Measurements from ENCODE around the gene TSPYL2. TPM values are rescaled to one million over a fixed set of nuclear protein-coding genes. Genes with fewer than 3 reads are reported as not detected.

TSPYL2 gene
- total RNA-seq, 1 donor from 2014 or later, result 33.4 TPM

DNA sequence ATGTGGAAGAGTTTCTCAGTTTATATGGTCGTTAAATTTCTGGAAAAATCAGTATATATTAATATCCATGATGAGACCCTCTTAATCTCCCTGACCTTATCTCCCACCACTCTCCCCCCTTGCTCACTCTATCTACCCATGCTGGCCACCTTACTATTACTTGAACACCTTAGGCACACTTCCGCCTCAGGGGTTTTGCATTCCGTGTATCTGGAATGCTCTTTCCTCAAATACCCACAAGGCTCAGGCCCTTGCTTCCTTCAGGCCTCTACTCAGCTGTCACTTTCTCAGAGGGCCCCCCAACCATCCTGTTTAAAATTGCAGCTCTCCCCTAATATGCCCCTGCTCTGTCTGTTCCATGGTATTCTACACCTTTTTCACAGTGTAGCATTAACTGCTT is 13.6 kb downstream of the TSPYL2 start:
- intact Hi-C loops (cut with DNase I), result no loop called here
- DNase-seq (no peak), ATAC-seq (ENCODE audit: poor library complexity) (no peak)

DNA sequence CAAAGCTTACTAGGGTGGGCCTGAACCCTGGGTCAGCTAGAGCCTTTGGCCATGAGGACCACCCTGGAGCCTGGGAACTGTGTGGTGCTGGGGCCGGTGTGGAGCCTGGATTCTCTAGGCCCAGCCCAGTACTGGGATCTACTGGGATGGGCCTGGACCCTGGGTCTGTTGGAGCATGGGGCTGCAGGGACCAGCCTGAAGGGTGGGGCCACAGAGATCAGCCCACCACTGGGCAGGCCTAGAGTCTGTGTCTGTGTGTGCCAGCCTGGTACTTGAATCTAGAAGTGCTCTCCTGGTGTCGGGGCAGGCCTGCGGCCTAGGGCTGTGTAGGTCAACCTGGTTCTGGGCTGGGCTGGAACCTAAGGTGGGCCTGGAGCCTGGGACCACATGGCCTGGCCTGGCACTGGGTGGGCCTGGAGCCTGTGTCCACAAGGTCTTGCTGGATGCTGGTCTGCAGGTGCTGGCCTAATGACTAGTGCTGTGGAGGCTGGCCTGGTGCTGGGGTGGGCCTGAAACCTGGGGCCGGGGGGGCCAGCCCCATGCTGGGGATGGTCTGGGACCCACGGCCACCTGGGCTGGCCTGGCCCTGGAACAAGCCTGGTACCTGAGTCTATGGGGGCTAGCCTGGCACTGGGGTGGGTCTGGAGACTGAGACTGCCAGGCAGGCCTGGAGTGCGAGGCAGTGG is 32.8 kb downstream of the TSPYL2 start:
- DNase-seq (no peak), ATAC-seq (ENCODE audit: poor library complexity) (no peak)
- intact Hi-C loops (cut with DNase I), result no loop called here

DNA sequence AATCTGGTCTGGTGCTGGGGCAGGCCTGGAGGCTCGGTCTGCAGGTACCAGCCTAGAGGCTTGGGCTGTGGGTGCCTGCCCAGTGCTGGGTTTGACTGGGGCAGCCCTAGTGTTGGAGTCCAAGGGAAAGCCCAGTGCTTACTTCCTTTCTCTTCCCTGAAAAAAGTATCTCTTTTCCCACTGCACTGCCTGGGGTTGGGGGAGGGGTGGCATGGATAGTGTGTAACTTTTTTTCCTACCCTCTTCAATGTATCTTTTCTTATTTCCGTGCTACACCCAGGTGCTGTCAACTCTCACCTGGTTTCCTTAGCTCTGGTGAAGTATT is 33.3 kb downstream of the TSPYL2 start:
- ATAC-seq (ENCODE audit: poor library complexity), result no peak
- DNase-seq, result no peak

DNA sequence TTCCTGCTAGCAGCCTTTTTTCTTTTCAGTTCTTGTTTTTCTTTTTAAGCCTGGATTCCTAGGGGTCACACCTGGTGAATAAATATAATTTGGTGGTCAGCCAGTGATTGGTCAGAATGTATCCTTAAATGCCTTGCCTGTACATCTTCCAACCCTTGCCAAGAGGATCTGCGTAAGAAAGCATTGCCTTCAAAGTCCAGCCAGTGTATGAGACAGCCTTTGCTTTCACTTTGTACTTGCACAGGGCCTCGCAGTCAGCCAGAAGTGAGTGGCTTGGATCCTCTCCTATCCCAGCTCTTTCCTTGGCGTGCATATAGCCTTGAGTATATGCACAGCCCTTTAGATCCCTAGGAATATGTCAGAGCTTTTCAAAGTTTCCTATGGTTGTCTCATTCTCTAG is 33.9 kb downstream of the TSPYL2 start:
- intact Hi-C loops (cut with DNase I), result no loop called here
- ATAC-seq (ENCODE audit: poor library complexity) (peak; percentile 67), DNase-seq (no peak)

More for the DNA sequence above, 33.3 kb downstream of the TSPYL2 start:
- intact Hi-C loops (cut with DNase I), result no loop called here

DNA sequence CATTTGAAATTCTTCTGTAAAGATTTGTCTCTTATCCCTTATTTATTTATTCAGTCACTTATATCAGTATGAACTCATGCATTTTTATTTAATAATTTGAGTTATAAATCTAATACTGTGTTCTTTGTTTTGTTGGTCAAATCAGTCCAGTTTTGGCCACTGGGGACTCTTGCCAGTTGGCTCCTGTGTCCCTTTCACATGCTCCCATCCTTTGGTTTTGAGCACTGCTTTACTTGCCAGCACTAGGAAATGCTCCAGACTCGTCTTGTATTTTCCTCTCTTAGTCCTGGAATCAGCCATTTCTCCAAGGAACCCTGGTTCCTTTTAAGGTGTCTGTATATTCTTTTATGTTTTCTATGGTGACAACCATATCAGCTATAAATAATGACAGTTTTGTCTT is 39.8 kb downstream of the TSPYL2 start:
- ATAC-seq (ENCODE audit: poor library complexity) (peak; percentile 45), DNase-seq (peak; percentile 63)
- intact Hi-C loops (cut with DNase I), result no loop called here

DNA sequence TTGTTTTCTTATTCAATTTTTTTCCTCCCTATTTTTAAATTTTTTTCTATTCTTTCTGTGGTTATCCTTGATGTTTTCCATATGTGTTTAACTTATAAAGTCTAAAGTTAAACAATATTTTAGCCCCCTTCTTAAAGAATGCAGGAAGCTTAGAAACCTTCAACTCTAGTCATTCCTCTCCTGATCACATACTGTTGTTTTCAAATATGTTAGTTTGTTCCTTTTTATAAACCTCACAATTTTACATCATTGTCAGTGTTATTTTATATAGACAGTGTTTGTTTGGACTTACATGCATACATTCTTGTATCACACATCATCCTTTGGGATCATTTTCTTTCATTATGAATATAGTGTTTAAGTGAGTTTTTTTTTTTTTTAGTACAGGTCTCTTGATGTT is 43.3 kb downstream of the TSPYL2 start:
- DNase-seq, result no peak
- intact Hi-C loops (cut with DNase I), result no loop called here
- no peak for ATAC-seq (ENCODE audit: poor library complexity)

DNA sequence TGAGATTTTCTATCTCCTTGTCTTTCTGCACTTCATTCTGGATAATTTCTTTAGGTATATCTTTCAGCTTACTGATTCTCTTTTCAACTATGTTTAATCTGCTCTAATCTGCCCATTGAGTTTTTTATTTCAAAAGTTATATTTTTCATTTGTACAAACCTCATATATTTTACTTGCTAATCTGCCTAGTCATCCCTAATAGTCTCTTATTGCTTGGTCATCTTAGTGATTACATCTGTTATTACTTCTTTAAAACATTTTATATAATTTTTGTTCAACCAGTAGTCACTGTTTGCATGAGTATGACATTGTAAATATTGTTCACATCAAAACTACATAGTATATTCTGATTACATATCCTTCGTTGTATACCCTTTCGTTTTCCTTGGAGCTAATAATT is 44.2 kb downstream of the TSPYL2 start:
- intact Hi-C loops (cut with DNase I), result no loop called here

DNA sequence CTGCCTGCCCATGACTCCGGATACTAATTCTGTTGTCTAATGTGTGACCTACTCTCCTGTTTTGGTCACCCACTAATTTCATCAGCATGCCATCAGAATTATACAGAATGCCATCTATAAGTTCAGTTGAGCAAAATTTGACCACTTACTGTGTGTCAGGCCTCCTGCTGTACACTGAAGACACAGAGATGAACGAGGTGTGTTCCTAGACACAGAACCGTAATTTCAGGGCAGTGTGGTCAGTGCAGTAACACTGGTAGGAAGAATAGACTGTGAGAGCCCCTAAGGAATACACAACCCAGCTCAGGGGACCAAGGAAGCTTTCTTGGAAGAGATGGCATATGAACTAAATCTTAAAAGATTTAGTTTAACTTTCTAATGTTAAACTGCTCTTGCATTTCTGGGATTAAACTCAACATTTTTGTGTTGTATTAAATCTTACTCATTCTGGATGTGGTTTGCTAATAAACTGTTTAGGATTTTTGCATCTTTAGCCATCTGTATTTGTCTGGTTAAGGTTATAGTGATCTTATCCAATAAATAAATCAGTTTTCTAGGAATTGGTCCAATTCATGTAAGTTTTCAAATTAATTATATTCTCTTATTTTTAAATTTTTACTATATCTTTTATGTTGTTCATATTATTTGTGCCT is 46.1 kb downstream of the TSPYL2 start:
- intact Hi-C loops (cut with DNase I), result no loop called here

More for the DNA sequence above, 44.2 kb downstream of the TSPYL2 start:
- DNase-seq (no peak), ATAC-seq (ENCODE audit: poor library complexity) (no peak)

DNA sequence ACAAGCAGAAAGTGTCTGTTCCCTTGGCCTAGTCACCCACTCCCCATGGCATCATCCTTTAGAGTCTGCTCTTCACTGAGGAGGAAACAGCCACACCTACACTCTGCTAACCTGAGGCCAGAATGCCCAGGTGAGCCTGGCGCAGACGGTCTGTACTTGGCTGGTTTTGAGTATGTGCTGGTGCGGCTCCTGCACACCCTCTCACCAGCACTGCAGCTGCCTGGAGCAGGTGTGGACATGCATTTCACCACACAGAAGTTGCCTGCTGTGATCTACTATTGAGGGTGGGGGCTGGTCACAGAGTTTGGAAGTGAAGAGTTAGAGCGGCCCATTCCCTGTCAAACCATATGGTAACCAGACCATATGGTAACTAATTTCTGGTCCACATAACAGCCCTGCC is 51.2 kb downstream of the TSPYL2 start:
- DNase-seq (no peak), ATAC-seq (ENCODE audit: poor library complexity) (no peak)
- intact Hi-C loops (cut with DNase I), result no loop called here

More for the DNA sequence above, 46.1 kb downstream of the TSPYL2 start:
- no peak for ATAC-seq (ENCODE audit: poor library complexity)
- DNase-seq, result no peak

DNA sequence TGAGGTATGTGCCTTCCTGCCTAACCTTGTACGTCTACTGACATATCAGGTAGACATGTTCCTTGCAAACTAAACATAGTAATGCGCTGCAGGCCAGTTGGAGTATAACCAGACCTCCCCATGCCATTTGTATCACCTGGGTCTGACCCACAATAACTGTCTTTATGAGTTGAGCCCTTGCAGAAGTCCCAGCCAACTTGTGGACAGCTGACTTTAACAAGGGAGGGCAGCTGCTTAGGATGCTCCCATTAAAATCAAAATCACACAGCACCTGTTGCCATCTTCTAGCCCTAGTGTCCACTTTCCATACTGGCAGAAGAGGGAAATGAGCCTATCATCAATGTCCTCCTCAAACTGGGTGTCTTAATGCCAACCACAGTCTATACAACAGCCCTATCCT is 53.4 kb downstream of the TSPYL2 start:
- intact Hi-C loops (cut with DNase I), result no loop called here
- no peak for ATAC-seq (ENCODE audit: poor library complexity)

More for the DNA sequence above, 53.4 kb downstream of the TSPYL2 start:
- no peak for DNase-seq

Other genes with a start within 250 kb of the TSPYL2 start
- gene XAGE3, start 214.3 kb upstream of the TSPYL2 start, total RNA-seq, result not detected
- gene FAM156B, start 185.0 kb upstream of the TSPYL2 start, total RNA-seq, result 5.6 TPM
- 7.6 TPM for gene FAM156A, start 123.8 kb upstream of the TSPYL2 start, total RNA-seq
- 0.67 TPM for gene GPR173, start 33.6 kb upstream of the TSPYL2 start, total RNA-seq
- gene KANTR, start 11.8 kb downstream of the TSPYL2 start, total RNA-seq, result 3.6 TPM
- gene KDM5C, start 142.8 kb downstream of the TSPYL2 start, total RNA-seq, result 26.8 TPM
- 10.5 TPM for gene IQSEC2, start 199.2 kb downstream of the TSPYL2 start, total RNA-seq

Data from Right ventricle myocardium superior (tissue), 1 donor.